GM23248 (cell line): ENCODE data around the gene STAMBPL1.

Source experiments
- EZH2 ChIP-seq: fragments of 200-600 bp; sonication (generic); IDR thresholded peaks from 2 replicates; pipeline ENCODE4 v1.6.1; 2018; ENCODE audit warnings: antibody characterized with exemption, mild to moderate bottlenecking; ENCODE audit not compliant: insufficient read depth, poor library complexity, severe bottlenecking
- EZH2phosphoT487 ChIP-seq: fragments of 200-600 bp; sonication (generic); IDR thresholded peaks from 2 replicates; pipeline ENCODE4 v1.6.1; 2018; ENCODE audit warnings: antibody characterized with exemption, moderate library complexity, mild to moderate bottlenecking, low read depth; ENCODE audit not compliant: insufficient read depth

DNA sequence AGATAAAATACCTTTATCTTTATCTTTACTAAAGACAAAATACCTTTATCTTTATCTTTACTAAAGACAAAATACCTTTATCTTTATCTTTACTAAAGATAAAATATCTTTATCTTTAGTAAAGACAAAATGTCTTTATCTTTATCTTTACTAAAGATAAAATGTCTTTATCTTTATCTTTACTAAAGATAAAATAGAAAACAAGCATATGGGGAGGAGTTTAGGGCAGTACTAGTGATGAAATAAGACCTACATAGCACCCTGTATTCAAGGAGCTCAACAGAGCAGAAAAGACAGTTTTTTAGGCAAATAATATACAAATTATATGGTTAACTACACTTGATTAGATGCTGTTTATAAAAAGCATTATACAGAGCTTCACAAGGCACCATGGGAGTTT, 47.7 kb upstream of the STAMBPL1 start:
- TF ChIP-seq EZH2 (no peak), EZH2phosphoT487 (no peak)
